Left cardiac atrium (tissue), 4 donors: Measurements from ENCODE around the gene ODC1. TPM values are rescaled to one million over a fixed set of nuclear protein-coding genes. Genes with fewer than 3 reads are reported as not detected.

Experiments
- ATAC-seq, 2 donors: fragments of 200-7000 bp; cut with Tn5 transposase; one replicate each; pipeline ENCODE4 v1.9.1; 2020; ENCODE audit warnings: mild to moderate bottlenecking in 2 of 2, moderate library complexity in 2 of 2
- DNase-seq: peaks from one replicate; pipeline ENCODE4 v3.0.0-alpha.2; 2020
- intact Hi-C, 2 donors: fragments of 100-400 bp; cut with DNase I; formaldehyde crosslinking; loops; one replicate each; pipeline versions ENCODE4 v1.14.1 to v1.15.1; 2022 to 2023
- total RNA-seq, 2 donors: library from RNA; stranded (reverse); fragmentation: NEBNext Ultra II Directional; extraction: Animal tissue kit (Norgen Biotek cat#: 25700); gene quantifications; one replicate each; pipeline ENCODE4 v1.2.1, GENCODE V29; 2021
- donor health status: DM: no; HTN: yes; CAD: no.
- donor health status: DM: no; HTN: yes; CAD: no; lungs with severe emphysema.
- donor health status: DM: yes; HTN: yes; CAD: no.
- donor health status: Dilated cardiomyopathy.

ODC1 gene
- total RNA-seq, 2 donors from 2014 or later = 26.7 to 40.5 TPM

DNA sequence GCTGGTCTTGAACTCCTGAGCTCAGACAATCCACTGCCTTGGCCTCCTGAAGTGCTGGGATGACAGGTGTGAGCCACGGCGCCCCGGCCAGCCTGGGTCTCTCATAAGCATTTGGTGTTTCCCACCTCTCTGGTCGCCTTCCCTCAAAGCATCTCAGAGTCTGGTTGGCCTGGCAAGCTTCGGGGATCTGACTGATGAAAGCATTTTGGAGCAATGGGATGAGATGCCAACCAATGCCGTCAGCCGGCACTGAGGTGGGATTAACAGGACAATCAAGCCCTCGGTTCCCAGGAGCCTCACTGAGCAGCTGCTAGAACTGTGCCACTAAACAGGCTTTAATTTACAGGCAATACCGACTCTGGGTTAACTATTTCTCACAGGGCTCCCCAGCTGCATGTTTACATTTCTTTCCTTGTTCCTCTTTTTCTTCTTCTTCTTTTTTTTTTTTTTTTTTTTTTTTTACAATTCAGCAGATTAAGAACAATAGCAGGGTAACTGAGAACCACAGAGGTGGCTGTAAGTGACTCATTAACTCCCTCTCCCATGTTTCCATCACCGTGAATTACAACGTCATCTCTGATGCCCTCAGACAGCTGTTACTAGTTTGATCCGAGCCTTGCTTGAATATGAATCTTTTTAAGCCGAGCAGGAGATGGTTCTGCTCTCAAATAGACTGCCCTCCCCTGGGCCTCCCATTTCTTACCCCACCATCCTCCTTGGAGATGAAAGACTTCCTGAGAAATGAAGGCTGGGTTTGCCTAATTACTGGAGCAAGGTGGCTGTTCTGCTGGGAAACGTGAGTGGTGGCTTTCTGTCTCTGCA is 37.9 kb downstream of the ODC1 start:
- intact Hi-C loops = loop anchor here in 1 of 2 donors (5.0 kb wide), 1 partner anchor 268 kb away; no protein-coding TSS in a partner anchor
- DNase-seq (no peak), ATAC-seq (no peak)

DNA sequence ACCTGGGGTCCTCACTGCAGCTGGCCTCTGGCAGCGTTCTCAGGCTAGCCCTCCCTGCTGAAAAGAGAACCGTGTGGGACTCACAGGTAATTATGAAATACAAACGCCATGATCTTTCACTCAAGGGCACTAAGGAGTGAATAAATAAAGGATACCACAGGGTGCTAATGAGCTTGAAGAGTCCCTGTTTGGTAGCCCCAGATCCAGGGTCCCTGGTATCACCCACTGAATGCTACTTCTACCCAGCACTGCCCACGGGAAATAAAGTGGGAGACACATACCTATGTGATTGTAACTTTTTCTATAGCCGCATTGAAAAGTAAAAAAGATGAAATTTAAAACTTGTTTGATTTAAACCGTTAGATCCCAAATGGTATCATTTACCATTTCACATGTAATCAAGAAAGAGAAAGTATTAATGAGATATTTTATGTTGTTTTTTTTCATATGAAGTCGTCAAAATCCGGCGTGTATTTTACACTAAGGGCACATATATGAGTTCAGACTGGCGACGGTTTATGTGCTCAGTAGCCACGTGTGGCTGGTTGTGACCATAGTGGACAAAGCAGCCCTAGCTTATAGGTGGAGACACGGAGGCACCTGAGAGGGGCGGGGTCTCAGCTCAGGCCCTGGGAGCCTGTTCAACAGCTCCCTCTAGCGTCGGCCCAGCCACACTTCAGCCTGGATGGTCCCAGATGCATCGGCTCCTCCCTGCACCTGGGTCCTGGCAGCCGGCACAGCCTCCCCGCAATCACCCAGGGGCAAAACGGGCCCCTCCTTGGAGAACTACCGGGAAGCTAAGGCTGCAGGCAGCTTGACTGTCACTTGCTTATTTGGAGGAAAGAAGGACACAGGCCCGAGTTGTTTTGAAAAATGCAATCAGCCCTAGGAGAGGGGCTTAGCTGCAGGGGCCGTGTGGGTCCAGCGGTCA is 39.2 kb downstream of the ODC1 start:
- intact Hi-C loops = loop anchor here (2.0 to 5.0 kb wide), 4 partner anchors 82 to 284 kb away; partner anchors contain the start of gene HPCAL1 (in 2 of the 2)
- DNase-seq (peak; percentile 79), ATAC-seq (peak; percentile 70 to 75)

DNA sequence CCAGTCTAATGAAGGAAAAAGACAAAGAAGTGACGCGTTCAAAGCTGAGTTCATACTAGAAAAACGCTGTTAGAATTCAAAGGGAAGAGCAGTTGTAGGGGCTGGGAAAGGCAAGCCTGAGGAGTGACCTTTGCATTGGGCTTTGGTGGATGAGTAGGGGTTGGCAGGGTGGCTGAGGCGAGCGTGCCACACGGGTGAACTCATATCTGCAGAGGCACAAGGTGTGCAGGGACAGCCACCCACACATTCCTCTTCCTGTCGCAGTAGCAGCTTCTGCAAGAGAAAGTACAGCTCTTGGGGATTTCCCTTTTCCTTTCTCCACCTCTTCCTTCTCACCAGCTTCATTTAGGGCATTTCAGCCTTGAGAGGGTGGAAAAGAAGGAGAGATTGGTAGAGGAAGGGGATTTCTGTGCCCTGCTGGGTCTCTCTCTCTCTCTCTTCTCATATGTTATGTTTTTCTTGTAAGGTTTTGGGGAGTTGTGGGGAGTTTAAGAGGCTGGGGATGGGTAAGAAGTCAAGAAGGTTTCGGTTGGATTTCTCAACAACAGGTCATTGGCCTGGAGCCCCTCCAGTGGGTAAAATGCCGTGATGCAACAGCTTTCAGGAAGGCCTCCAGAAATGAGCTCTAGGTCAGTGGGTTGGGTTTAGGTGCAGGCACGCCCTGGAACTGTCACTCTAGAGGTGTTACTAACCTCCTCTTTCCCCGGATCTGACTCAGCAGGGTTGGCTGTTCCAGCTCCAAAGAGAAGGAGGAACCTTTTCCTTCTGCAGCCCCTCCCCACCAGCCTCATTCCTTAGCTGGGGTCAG is 40.1 kb downstream of the ODC1 start:
- intact Hi-C loops = loop anchor here (2.0 to 5.0 kb wide), 4 partner anchors 81 to 283 kb away; partner anchors contain the start of gene HPCAL1 (in 2 of the 2)
- ATAC-seq (peak; percentile 38 to 73), DNase-seq (peak; percentile 75)

DNA sequence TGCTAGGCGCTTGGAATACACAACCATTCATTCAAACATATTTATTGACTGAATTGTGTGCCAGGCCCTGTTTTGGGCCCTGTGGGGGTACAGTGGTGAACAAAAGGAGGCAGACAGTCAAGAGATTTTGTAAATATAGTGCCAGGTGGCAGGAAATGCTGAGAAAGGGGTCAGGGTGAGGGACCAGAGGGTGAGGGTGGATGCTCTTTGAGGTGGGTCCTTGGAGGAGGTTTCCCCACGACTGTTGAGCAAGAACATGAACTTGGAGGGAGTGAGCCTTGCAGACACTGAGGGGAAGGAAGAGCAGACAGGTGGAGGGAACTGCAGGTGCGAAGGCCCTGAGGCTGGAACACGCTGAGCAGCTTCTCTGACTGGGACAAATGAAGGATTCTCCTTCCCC is 40.7 kb downstream of the ODC1 start:
- no peak for ATAC-seq
- DNase-seq = no peak
- intact Hi-C loops = loop anchor here (5.0 kb wide), 2 partner anchors 80 to 105 kb away; partner anchors contain the start of gene HPCAL1 (in 1 of the 2)

DNA sequence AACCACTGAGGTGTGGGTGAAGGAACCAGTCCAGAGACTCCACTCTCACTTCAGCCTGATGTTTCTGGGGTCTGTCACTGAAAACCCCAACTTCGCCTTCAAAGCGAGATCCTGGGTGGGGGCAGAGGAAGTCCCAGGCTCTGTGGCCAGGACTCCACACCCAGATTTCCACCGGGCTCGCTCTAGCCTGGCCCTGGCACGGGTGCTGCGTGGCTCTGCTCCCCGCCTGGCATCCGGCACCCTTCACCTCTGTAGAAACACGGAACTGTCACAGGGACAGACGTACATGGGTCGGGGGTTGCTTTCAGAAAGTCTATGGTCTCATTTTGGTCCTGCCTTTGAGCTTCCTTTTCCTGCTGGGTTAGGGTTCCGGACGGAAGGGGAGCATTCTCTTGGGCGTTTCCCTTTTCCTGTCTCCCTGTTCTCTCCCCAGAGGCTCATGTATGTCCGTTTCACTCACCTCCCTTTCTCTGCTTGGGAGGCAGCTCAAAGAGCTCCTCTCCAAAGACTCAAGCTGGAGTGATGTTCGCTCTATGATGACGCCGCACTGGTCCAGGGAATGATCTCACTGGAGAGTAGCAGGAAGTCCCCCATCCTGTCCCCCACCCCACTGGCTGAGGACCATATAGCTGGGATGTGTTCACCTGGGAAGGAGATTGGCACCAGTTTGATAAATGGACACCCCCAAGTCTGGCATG is 41.5 kb downstream of the ODC1 start:
- DNase-seq (no peak), ATAC-seq (no peak)
- intact Hi-C loops = loop anchor here (5.0 kb wide), 2 partner anchors 79 to 104 kb away; partner anchors contain the start of gene HPCAL1 (in 1 of the 2)

DNA sequence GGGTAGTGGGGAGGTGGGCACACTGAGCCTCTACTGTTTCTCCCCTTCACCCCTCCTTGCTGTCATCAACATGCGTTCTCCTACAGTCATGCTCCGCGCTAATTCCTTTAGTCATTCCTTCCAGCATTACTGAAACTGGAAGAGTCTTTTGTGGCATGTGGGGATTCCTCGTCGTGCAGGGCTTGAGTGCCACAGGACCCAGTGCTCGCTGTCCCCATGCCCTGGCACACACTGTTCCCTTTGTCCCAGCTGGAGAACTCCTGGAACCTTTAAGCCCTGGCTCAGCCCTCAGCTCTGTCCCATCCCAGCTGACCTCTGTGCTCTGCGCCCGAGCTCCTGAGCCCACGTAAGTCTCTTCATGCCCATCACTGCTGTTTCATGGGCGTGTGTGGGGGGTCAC is 42.1 kb downstream of the ODC1 start:
- ATAC-seq = peak in 1 of 2 donors; percentile 7
- DNase-seq = no peak
- intact Hi-C loops = loop anchor here (5.0 kb wide), 2 partner anchors 79 to 104 kb away; partner anchors contain the start of gene HPCAL1 (in 1 of the 2)

DNA sequence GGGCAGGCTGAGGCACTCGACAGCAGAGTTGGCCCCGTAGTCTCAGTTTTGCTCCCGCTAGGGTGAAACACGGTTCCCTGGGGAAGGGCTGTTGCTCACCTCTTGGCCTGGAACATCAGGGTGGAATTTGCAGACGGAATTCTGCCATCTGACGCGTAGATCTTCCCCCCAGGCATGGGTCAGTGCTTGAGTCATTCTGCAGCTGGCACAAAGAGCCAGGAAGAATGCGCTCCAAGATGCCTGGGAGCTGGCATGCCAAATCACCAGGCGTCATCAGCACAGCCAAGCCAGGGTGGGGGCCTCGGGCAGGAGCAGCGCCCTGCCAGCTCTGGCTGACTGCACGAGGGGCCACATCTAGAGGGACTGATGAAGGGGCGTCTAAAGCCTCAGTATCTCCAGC is 42.7 kb downstream of the ODC1 start:
- intact Hi-C loops = loop anchor here (5.0 kb wide), 2 partner anchors 78 to 103 kb away; partner anchors contain the start of gene HPCAL1 (in 1 of the 2)
- peak; percentile 48 for DNase-seq
- ATAC-seq = peak; percentile 54 to 78

DNA sequence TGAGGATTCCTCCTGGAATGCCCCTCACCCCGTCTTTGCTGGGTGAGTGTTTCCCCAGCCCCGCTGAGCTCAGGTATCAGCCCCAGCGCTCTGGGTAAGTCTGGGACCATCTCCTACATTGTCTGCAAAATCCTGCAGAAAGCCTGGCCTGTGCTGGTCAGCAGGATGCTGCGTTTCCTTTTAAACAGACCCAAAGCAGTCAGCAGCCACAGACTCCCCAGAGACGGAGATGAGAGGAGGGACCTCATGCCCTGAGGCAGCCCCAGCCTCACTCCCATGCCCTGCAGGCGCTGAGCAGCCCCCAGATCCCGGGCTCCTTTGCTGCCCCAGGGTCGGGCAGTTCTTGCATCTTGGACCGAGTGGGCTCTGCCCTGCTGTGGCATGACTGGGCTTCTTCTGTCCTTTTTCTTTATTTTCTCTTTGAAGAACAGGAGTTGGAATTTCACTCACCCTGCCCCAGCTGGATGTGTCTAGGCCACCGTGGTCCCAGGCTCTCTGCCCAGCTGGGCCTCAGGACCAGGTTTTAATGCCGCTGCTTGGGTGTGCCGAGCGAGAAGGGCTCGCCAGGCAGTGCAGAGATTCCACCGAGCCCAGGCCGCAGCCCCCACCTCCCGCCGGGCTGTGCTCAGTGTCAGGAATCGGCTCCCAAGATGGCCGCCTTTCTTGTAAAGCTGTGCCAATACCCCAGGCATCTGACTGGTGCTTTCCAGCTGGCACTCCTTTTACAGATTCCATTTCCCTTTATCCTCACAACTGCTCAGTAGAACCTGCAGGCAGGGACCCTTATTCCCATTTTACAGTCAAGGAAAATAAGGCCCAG is 43.6 kb downstream of the ODC1 start:
- peak in 1 of 2 donors; percentile 27 for ATAC-seq
- intact Hi-C loops = loop anchor here (5.0 kb wide), 2 partner anchors 77 to 102 kb away; partner anchors contain the start of gene HPCAL1 (in 1 of the 2)
- no peak for DNase-seq

DNA sequence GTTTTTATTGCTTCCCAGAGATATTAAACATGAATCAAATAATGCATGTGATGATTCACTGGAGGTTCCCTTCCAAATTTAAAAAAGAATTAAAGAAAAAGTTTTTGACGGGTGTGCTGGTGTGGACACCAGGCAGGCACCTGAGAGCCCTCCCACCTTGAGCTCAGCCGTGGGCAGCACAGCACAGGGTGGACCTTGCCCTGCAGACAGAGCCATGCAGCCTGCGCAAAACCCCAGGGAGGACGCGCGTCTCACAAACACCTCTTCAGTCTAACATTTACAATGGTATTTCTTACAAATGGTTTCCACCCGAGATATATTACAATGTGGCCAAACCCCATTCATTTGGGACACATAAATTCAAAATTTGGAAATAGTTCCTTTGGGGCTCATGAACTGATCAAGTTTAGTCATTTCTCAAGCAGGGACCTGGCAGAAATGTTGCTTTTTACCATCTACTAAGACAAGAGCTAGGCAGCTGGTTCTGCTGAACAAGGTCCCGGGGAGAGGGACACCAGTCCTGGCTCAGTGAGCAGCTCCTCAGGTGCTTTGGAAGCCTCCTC is 45.4 kb downstream of the ODC1 start:
- ATAC-seq = no peak
- intact Hi-C loops = no loop called here
- DNase-seq = no peak

DNA sequence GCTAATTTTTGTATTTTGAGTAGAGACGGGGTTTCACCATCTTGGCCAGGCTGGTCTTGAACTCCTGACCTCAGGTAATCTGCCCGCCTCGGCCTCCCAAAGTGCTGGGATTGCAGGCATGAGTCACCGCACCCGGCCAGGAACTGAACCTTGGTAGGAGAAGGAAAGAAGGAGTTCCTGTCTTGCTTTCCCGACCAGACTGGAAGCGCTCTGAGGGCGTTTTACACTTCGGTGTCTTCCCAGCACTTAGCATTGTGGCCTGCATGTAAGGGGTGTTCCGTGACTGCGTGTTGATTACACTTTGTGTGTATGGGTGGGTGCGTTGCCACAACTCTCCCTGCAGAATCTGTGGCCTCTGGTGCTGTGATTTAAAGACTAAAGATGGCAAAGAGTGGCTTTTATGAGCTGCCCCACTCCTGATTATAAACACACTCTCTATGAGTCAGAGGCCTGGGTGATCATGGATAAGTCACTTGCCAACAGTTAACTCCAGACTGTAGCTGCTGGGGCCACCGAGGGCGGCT is 46.0 kb downstream of the ODC1 start:
- intact Hi-C loops = no loop called here
- DNase-seq (no peak), ATAC-seq (no peak)

DNA sequence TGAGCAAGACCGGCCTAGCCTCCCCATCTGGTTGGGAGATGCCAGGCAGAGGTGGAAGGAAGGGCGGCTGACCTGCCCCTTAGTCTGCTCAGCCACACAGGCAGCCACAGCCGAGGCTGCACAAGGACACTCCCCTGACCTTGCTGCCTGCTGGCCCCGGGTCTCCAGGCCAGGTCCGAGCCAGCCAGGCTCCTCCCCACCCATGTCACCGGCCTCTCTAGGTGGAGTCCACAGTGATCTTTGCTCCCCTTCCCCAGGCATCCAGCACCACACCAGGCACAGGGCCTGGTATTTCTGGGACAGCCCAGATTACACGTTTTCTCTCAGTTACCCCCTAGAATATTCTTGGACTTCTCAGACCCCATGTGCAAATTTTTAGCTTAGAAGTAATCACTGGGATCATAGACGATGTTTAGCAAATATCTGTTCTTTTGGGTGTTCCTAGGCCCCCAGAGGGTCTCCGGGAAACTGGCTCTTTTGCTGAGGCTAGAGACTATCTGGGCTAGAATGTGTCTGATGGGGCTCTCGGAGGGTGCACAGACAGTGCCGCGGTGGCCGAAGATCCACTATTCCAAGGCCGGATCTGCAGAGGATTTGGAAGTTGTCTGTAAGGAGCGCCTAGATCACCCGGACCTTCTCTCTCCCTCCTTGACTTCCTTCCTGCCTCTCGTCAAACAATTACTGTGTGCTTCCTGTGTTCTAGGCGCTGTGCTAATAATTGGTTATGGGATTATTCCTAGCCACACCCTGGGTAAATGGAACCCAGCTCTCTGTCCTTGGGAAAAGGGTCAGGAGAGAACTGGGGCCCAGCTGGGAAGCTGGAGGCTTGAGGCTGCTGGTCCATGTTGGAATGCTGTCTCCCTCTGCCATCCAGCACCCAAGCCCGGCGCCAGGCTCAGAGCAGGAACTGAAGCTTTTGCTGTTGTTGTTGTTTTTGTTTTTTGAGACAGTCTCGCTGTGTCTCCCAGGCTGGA is 46.9 kb downstream of the ODC1 start:
- DNase-seq (no peak), ATAC-seq (no peak)
- intact Hi-C loops = no loop called here

DNA sequence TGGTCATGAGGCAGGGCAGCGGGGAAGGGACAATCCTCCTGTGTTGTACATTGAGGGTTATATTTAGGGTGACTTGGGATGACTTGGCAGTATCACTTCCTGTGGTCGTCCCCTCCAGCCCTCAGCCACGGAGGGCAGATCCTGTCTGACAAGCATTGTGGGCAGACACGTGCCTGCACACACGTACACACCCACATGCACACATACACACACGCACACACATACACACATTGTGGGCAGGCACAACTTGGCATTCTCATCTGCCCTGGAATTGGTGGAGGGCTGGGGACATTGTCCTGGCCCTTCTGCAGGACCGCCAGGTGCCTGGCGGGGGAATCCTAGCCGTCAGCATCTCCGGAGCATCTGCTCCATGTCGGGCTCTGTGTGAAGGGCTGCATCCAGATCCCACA is 47.6 kb downstream of the ODC1 start:
- intact Hi-C loops = no loop called here
- ATAC-seq (peak; percentile 23 to 31), DNase-seq (peak; percentile 53)

DNA sequence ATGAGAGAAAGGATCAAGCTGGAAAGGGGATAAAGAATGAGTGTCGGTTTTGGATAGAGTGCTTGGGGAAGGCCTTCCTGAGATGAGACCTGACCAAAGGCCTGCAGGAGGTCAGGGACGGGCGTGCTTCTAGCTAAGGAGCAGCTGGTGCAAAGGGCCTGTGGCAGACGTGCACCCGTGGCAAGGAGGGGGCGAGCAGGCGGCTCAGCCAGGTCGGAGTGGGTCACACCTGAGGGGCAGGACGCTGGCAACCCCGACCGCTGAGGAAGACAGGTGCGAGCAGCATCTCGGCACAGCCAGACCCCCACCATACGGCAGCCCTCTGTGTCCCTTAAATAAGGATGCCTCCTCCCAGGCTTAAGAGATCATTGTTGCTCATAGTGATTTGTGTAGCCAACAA is 48.1 kb downstream of the ODC1 start:
- ATAC-seq (no peak), DNase-seq (no peak)
- intact Hi-C loops = no loop called here

DNA sequence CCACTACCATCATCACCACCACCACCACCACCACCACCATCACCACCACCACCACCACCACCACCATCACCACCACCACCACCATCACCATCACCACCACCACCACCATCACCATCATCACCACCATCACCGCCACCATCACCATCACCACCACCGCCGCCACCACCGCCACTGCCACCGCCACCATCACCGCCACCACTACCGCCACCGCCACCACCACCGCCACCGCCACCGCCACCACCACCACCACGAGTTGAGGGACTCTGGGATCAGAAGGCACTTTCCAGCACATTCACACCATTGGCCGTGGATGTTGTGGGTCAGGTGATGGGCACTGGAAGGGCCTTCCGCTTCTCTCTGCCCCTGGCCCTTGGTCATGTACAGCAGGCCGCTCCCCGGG is 48.8 kb downstream of the ODC1 start:
- ATAC-seq (no peak), DNase-seq (no peak)
- intact Hi-C loops = no loop called here

DNA sequence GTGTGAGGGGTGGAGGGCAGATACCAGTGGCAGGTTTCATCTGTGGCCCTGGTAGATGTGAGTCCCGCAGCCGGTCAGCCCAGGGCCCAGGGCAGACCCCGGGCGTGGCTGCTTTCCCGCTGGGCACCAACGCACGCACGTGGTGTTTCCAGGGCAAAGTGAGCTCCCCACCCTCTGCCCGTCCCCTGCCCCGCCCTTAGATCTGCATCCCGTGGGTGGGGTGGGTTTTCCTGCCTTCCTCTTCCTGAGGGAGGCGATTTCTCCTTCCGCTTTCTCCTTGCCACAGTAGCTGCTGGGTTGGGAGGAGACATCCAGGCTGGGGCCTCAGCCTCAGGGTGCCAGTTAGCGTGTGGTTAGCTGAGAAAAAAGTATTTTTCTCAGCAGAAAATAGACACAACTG is 49.6 kb downstream of the ODC1 start:
- ATAC-seq (peak in 1 of 2 donors; percentile 40), DNase-seq (peak; percentile 63)
- intact Hi-C loops = no loop called here
